ENCODE results near the gene CCL18.
"Not testable (repeated sequence)": the region's sequence is repeated elsewhere in the genome, so short reads cannot be mapped to it uniquely, and the experiment has no call there.

The CCL18 gene

GRCh38 chr17:36072431-36073121, 8.5 kb downstream of the CCL18 start:
- DNase-seq = no peak

- DNase-seq = no peak
These were observed 10.3 kb downstream of the CCL18 start for GRCh38 chr17:36074365-36074764.

- not testable (repeated sequence) for DNase-seq
These were observed 17.8 kb downstream of the CCL18 start for GRCh38 chr17:36081681-36082471.

- not testable (repeated sequence) for DNase-seq
These were observed 18.5 kb downstream of the CCL18 start for GRCh38 chr17:36082482-36083120.

- DNase-seq = not testable (repeated sequence)
These were observed 19.6 kb downstream of the CCL18 start for GRCh38 chr17:36083691-36084090.

- DNase-seq = no peak
These were observed 21.7 kb downstream of the CCL18 start for GRCh38 chr17:36085765-36086164.

GRCh38 chr17:36086791-36087190, 22.7 kb downstream of the CCL18 start:
- DNase-seq = no peak

GRCh38 chr17:36087471-36087870, 23.4 kb downstream of the CCL18 start:
- DNase-seq = not testable (repeated sequence)

GRCh38 chr17:36087897-36088572, 24.0 kb downstream of the CCL18 start:
- DNase-seq = not testable (repeated sequence)

GRCh38 chr17:36088670-36089338, 24.7 kb downstream of the CCL18 start:
- DNase-seq = no peak

GRCh38 chr17:36089339-36089865, 25.3 kb downstream of the CCL18 start:
- no peak for DNase-seq

GRCh38 chr17:36089888-36090836, 26.1 kb downstream of the CCL18 start, which contains the start of gene CCL3:
Gene CCL3, minus strand, starts transcription at chr17:36090143. Its CDS starts 85 bp downstream, at chr17:36090058.
- DNase-seq = no peak

- DNase-seq = no peak
These were observed 28.2 kb downstream of the CCL18 start for GRCh38 chr17:36092230-36092629.

GRCh38 chr17:36092715-36093114, 28.6 kb downstream of the CCL18 start:
- not testable (repeated sequence) for DNase-seq

- DNase-seq = no peak
These were observed 30.2 kb downstream of the CCL18 start for GRCh38 chr17:36094232-36094631.

- no peak for DNase-seq
These were observed 30.7 kb downstream of the CCL18 start for GRCh38 chr17:36094746-36095145.

GRCh38 chr17:36095992-36096391, 31.9 kb downstream of the CCL18 start:
- DNase-seq = no peak

GRCh38 chr17:36099004-36099403, 34.9 kb downstream of the CCL18 start:
- not testable (repeated sequence) for DNase-seq

- DNase-seq = not testable (repeated sequence)
These were observed 39.4 kb downstream of the CCL18 start, which contains the start of gene CCL4 for GRCh38 chr17:36103401-36103975. Gene CCL4, plus strand, starts transcription at chr17:36103827. Its CDS starts 79 bp downstream, at chr17:36103906.

- not testable (repeated sequence) for DNase-seq
These were observed 40.2 kb downstream of the CCL18 start for GRCh38 chr17:36104246-36104645.

Data from NCI-H748 treated with DMSO at 0.1 percent for 48 hours (cell line).